NCI-H2171 treated with DMSO at 0.1 percent for 48 hours (cell line): ENCODE data around the gene SIGLEC1.
A peak's percentile ranks its signal among the peaks of the same experiment; 100 is the strongest.

Experiments
- DNase-seq: peaks from one replicate; lab custom pipeline; 2025; lab: John Stamatoyannopoulos, UW

SIGLEC1 gene

GRCh38 chr20:3728876-3729275, 16.5 kb upstream of the SIGLEC1 start:
- no peak for DNase-seq

- no peak for DNase-seq
Measured at GRCh38 chr20:3728354-3728753, 16.0 kb upstream of the SIGLEC1 start.

GRCh38 chr20:3727401-3728021, 15.1 kb upstream of the SIGLEC1 start:
- peak; percentile 10 for DNase-seq

- no peak for DNase-seq
Measured at GRCh38 chr20:3724356-3724755, 12.0 kb upstream of the SIGLEC1 start.

GRCh38 chr20:3723284-3723683, 10.9 kb upstream of the SIGLEC1 start:
- DNase-seq = no peak

GRCh38 chr20:3721912-3722311, 9.5 kb upstream of the SIGLEC1 start:
- DNase-seq = no peak

- no peak for DNase-seq
Measured at GRCh38 chr20:3720626-3721025, 8.2 kb upstream of the SIGLEC1 start.

GRCh38 chr20:3720068-3720467, 7.7 kb upstream of the SIGLEC1 start:
- DNase-seq = no peak

GRCh38 chr20:3719046-3719445, 6.6 kb upstream of the SIGLEC1 start:
- no peak for DNase-seq

GRCh38 chr20:3716195-3716834, 3.9 kb upstream of the SIGLEC1 start:
- peak; percentile 27 for DNase-seq

GRCh38 chr20:3714092-3714491, 1.7 kb upstream of the SIGLEC1 start:
- DNase-seq = no peak

- no peak for DNase-seq
Measured at GRCh38 chr20:3711484-3711941, 887 bp downstream of the SIGLEC1 start.

- DNase-seq = peak; percentile 52
Measured at GRCh38 chr20:3710703-3711483, 1.5 kb downstream of the SIGLEC1 start.

- no peak for DNase-seq
Measured at GRCh38 chr20:3710011-3710466, 2.4 kb downstream of the SIGLEC1 start.

GRCh38 chr20:3707508-3707899, 4.9 kb downstream of the SIGLEC1 start:
- no peak for DNase-seq

- no peak for DNase-seq
Measured at GRCh38 chr20:3706774-3707507, 5.5 kb downstream of the SIGLEC1 start.

- no peak for DNase-seq
Measured at GRCh38 chr20:3705970-3706739, 6.2 kb downstream of the SIGLEC1 start.

- no peak for DNase-seq
Measured at GRCh38 chr20:3705491-3705969, 6.9 kb downstream of the SIGLEC1 start.

- no peak for DNase-seq
Measured at GRCh38 chr20:3704087-3704486, 8.3 kb downstream of the SIGLEC1 start.

- DNase-seq = no peak
Measured at GRCh38 chr20:3702611-3703391, 9.6 kb downstream of the SIGLEC1 start.
